HG02678 (cell line): ENCODE data around the gene KCNK5.

Experiments
- ATAC-seq: cut with Tn5 transposase; IDR thresholded peaks from one replicate; pipeline ENCODE4 v1.9.1; 2021; ENCODE audit warnings: mild to moderate bottlenecking, moderate library complexity; ENCODE audit not compliant: unreplicated experiment

Gene KCNK5

GRCh38 chr6:39228992-39229767 lies at the start of gene KCNK5:
Gene KCNK5, minus strand, starts transcription at chr6:39229475. Its CDS starts 364 bp downstream, at chr6:39229111.
- peak; percentile 90 for ATAC-seq

- no peak for ATAC-seq
Measured at GRCh38 chr6:39276379-39276995, 47.2 kb upstream of the KCNK5 start.

- no peak for ATAC-seq
Measured at GRCh38 chr6:39274903-39275302, 45.6 kb upstream of the KCNK5 start.

GRCh38 chr6:39274471-39274870 lies 45.2 kb upstream of the KCNK5 start:
- ATAC-seq = no peak

GRCh38 chr6:39273406-39273821 lies 44.1 kb upstream of the KCNK5 start:
- ATAC-seq = no peak

GRCh38 chr6:39269961-39270360 lies 40.7 kb upstream of the KCNK5 start:
- no peak for ATAC-seq

- ATAC-seq = no peak
Measured at GRCh38 chr6:39268721-39269120, 39.4 kb upstream of the KCNK5 start.

- no peak for ATAC-seq
Measured at GRCh38 chr6:39268171-39268570, 38.9 kb upstream of the KCNK5 start.

- no peak for ATAC-seq
Measured at GRCh38 chr6:39266782-39267355, 37.6 kb upstream of the KCNK5 start.

- no peak for ATAC-seq
Measured at GRCh38 chr6:39266375-39266774, 37.1 kb upstream of the KCNK5 start.

- no peak for ATAC-seq
Measured at GRCh38 chr6:39263303-39264037, 34.2 kb upstream of the KCNK5 start.

- no peak for ATAC-seq
Measured at GRCh38 chr6:39261751-39262150, 32.5 kb upstream of the KCNK5 start.

- ATAC-seq = no peak
Measured at GRCh38 chr6:39260953-39261352, 31.7 kb upstream of the KCNK5 start.

GRCh38 chr6:39260456-39260855 lies 31.2 kb upstream of the KCNK5 start:
- ATAC-seq = no peak

GRCh38 chr6:39256294-39256940 lies 27.1 kb upstream of the KCNK5 start:
- ATAC-seq = no peak

- ATAC-seq = no peak
Measured at GRCh38 chr6:39254999-39255535, 25.8 kb upstream of the KCNK5 start.

- no peak for ATAC-seq
Measured at GRCh38 chr6:39251406-39251805, 22.1 kb upstream of the KCNK5 start.

- no peak for ATAC-seq
Measured at GRCh38 chr6:39250507-39250906, 21.2 kb upstream of the KCNK5 start.

GRCh38 chr6:39249278-39249677 lies 20.0 kb upstream of the KCNK5 start:
- no peak for ATAC-seq

GRCh38 chr6:39247667-39248194 lies 18.5 kb upstream of the KCNK5 start:
- ATAC-seq = no peak
